Karpas-422 (cell line): ENCODE measurements around the gene IYD. TPM values are rescaled to one million over a fixed set of nuclear protein-coding genes. Genes with fewer than 3 reads are reported as not detected.
A peak's percentile ranks its signal among the peaks of the same experiment; 100 is the strongest.

Experiments
- DNase-seq: peaks from one replicate; pipeline ENCODE4 v3.0.0-alpha.2; 2015
- H2AFZ ChIP-seq: fragments of 200-600 bp; sonication (generic); 2 replicates; pipeline ENCODE4 v1.6.1; 2014; ENCODE audit warnings: antibody characterized with exemption, low read length, mixed read lengths
- H3K27ac ChIP-seq: fragments of 200-600 bp; sonication (generic); 2 replicates; pipeline ENCODE4 v1.5.1; 2014; ENCODE audit warnings: mild to moderate bottlenecking, low read length, moderate library complexity
- H3K27me3 ChIP-seq: fragments of 200-600 bp; sonication (generic); 2 replicates; pipeline ENCODE4 v1.6.1; 2014; ENCODE audit warnings: low read length, mixed read lengths
- H3K36me3 ChIP-seq: fragments of 200-600 bp; sonication (generic); 2 replicates; pipeline ENCODE4 v1.6.1; 2014; ENCODE audit warnings: low read length, mixed read lengths; ENCODE audit not compliant: insufficient read depth
- H3K4me1 ChIP-seq: fragments of 200-600 bp; sonication (generic); 2 replicates; pipeline ENCODE4 v1.6.1; 2014; ENCODE audit warnings: mild to moderate bottlenecking, low read length, mixed read lengths
- H3K4me2 ChIP-seq: fragments of 200-600 bp; sonication (generic); 2 replicates; pipeline ENCODE4 v1.6.1; 2014; ENCODE audit warnings: low read length, low read depth, mild to moderate bottlenecking; ENCODE audit not compliant: poor library complexity, severe bottlenecking
- H3K4me3 ChIP-seq: fragments of 200-600 bp; sonication (generic); 2 replicates; pipeline ENCODE4 v1.5.1; 2014; ENCODE audit warnings: mild to moderate bottlenecking, antibody characterized with exemption, low read length, mixed read lengths
- H3K79me2 ChIP-seq: fragments of 200-600 bp; sonication (generic); 2 replicates; pipeline ENCODE4 v1.6.1; 2014; ENCODE audit warnings: mild to moderate bottlenecking, low read length, mixed read lengths
- H3K9ac ChIP-seq: fragments of 200-600 bp; sonication (generic); 2 replicates; pipeline ENCODE4 v1.6.0; 2014; ENCODE audit warnings: low read length
- H3K9me2 ChIP-seq: fragments of 200-600 bp; sonication (generic), shearing (Covaris generic); replicated peaks from 2 replicates; pipeline ENCODE4 v1.6.0; 2014; ENCODE audit warnings: mild to moderate bottlenecking, low read length, moderate library complexity; ENCODE audit not compliant: insufficient read depth
- H3K9me3 ChIP-seq: fragments of 300-700, 200-600 bp; sonication (generic); 2 replicates; pipeline ENCODE4 v1.6.1; 2014; ENCODE audit warnings: low read length, mixed read lengths
- H4K20me1 ChIP-seq: fragments of 200-600 bp; sonication (generic); 2 replicates; pipeline ENCODE4 v1.6.1; 2014; ENCODE audit warnings: mild to moderate bottlenecking, antibody characterized with exemption, low read length, low read depth; ENCODE audit not compliant: insufficient read depth
- total RNA-seq: library from RNA; depleted of rRNA; stranded (reverse); fragments of >200 nt; shearing (Covaris generic); gene quantifications from 2 replicates; pipeline ENCODE4 v1.2.3, GENCODE V29; 2014; ENCODE audit warnings: low replicate concordance

Gene IYD
- total RNA-seq, 1 experiment from 2014 or later, result not detected

GRCh38 chr6:150343434-150343833, 25.4 kb upstream of the IYD start:
- Histone ChIP-seq H3K79me2 (no peaks in the 10 kb centered on the region), H3K4me1 (peaks cover 10% of the 10 kb centered on the region), H3K9ac (no peak overlapping the region), H3K27me3 (no peaks in the 10 kb centered on the region), H3K9me2 (no peaks in the 10 kb centered on the region), H3K4me2 (no peak overlapping the region), H3K4me3 (no peak overlapping the region), H2AFZ (no peak overlapping the region), H3K36me3 (no peaks in the 10 kb centered on the region), H3K27ac (no peak overlapping the region), H4K20me1 (no peaks in the 10 kb centered on the region), H3K9me3 (no peaks in the 10 kb centered on the region)
- no peak for DNase-seq

- H3K9ac ChIP-seq, result no peak overlapping the region
- no peaks in the 10 kb centered on the region for H3K9me3 ChIP-seq
- no peaks in the 10 kb centered on the region for H3K79me2 ChIP-seq
These were observed 23.0 kb upstream of the IYD start for GRCh38 chr6:150345781-150346180.

GRCh38 chr6:150346346-150346745, 22.5 kb upstream of the IYD start:
- H3K27me3 ChIP-seq, result no peaks in the 10 kb centered on the region
- no peak overlapping the region for H3K27ac ChIP-seq

More at GRCh38 chr6:150345781-150346180, 23.0 kb upstream of the IYD start:
- Histone ChIP-seq H4K20me1 (no peaks in the 10 kb centered on the region), H3K27ac (no peak overlapping the region), H3K36me3 (no peaks in the 10 kb centered on the region), H3K4me3 (no peak overlapping the region), H3K4me1 (peaks cover 10% of the 10 kb centered on the region), H3K4me2 (no peak overlapping the region), H2AFZ (no peak overlapping the region), H3K27me3 (no peaks in the 10 kb centered on the region), H3K9me2 (no peaks in the 10 kb centered on the region)
- no peak for DNase-seq

GRCh38 chr6:150347845-150348244, 21.0 kb upstream of the IYD start:
- no peaks in the 10 kb centered on the region for H3K27me3 ChIP-seq
- H3K4me1 ChIP-seq, result peaks cover 10% of the 10 kb centered on the region
- peak overlapping the region; percentile 30 for H3K4me2 ChIP-seq
- H3K27ac ChIP-seq, result no peak overlapping the region
- DNase-seq, result peak; percentile 84
- H3K9ac ChIP-seq, result peak overlapping the region; percentile 36; the same call in 1 of the 2 replicates
- H4K20me1 ChIP-seq, result no peaks in the 10 kb centered on the region
- no peak overlapping the region for H3K4me3 ChIP-seq
- H3K79me2 ChIP-seq, result no peaks in the 10 kb centered on the region
- H2AFZ ChIP-seq, result peak overlapping the region; percentile 77
- H3K36me3 ChIP-seq, result no peaks in the 10 kb centered on the region
- no peaks in the 10 kb centered on the region for H3K9me2 ChIP-seq
- H3K9me3 ChIP-seq, result no peaks in the 10 kb centered on the region

More at GRCh38 chr6:150346346-150346745, 22.5 kb upstream of the IYD start:
- H3K9me2 ChIP-seq, result no peaks in the 10 kb centered on the region
- H3K4me1 ChIP-seq, result peaks cover 10% of the 10 kb centered on the region
- no peak overlapping the region for H2AFZ ChIP-seq
- no peak overlapping the region for H3K4me3 ChIP-seq
- H3K79me2 ChIP-seq, result no peaks in the 10 kb centered on the region
- H3K4me2 ChIP-seq, result no peak overlapping the region
- no peaks in the 10 kb centered on the region for H4K20me1 ChIP-seq
- H3K9me3 ChIP-seq, result no peaks in the 10 kb centered on the region
- no peak overlapping the region for H3K9ac ChIP-seq
- no peaks in the 10 kb centered on the region for H3K36me3 ChIP-seq
- no peak for DNase-seq

- DNase-seq, result no peak
- H2AFZ ChIP-seq, result no peak overlapping the region
- H3K9me2 ChIP-seq, result no peaks in the 10 kb centered on the region
- peaks cover 10% of the 10 kb centered on the region for H3K4me1 ChIP-seq
- H3K9me3 ChIP-seq, result no peaks in the 10 kb centered on the region
- no peaks in the 10 kb centered on the region for H3K27me3 ChIP-seq
- no peak overlapping the region for H3K9ac ChIP-seq
- H3K79me2 ChIP-seq, result no peaks in the 10 kb centered on the region
- no peak overlapping the region for H3K27ac ChIP-seq
- H3K4me3 ChIP-seq, result no peak overlapping the region
- no peak overlapping the region for H3K4me2 ChIP-seq
- no peaks in the 10 kb centered on the region for H3K36me3 ChIP-seq
- H4K20me1 ChIP-seq, result no peaks in the 10 kb centered on the region
These were observed 19.3 kb upstream of the IYD start for GRCh38 chr6:150349546-150349945.

GRCh38 chr6:150352321-150353296, 16.2 kb upstream of the IYD start:
- Histone ChIP-seq H3K27ac (no peak overlapping the region), H3K4me1 (peaks cover 8% of the 10 kb centered on the region), H3K36me3 (no peaks in the 10 kb centered on the region), H3K9me3 (no peaks in the 10 kb centered on the region), H2AFZ (no peak overlapping the region), H3K9ac (no peak overlapping the region), H3K4me3 (no peak overlapping the region), H3K79me2 (no peaks in the 10 kb centered on the region), H3K9me2 (no peaks in the 10 kb centered on the region), H3K27me3 (no peaks in the 10 kb centered on the region), H4K20me1 (no peaks in the 10 kb centered on the region), H3K4me2 (no peak overlapping the region)
- DNase-seq, result no peak

GRCh38 chr6:150353445-150353844, 15.4 kb upstream of the IYD start:
- H4K20me1 ChIP-seq, result no peaks in the 10 kb centered on the region
- no peak overlapping the region for H2AFZ ChIP-seq
- no peak overlapping the region for H3K27ac ChIP-seq
- no peak overlapping the region for H3K4me2 ChIP-seq
- no peak for DNase-seq
- H3K4me1 ChIP-seq, result peaks cover under 1% of the 10 kb centered on the region; the same call in 1 of the 2 replicates
- H3K36me3 ChIP-seq, result no peaks in the 10 kb centered on the region
- H3K9ac ChIP-seq, result no peak overlapping the region
- H3K4me3 ChIP-seq, result no peak overlapping the region
- no peaks in the 10 kb centered on the region for H3K27me3 ChIP-seq
- no peaks in the 10 kb centered on the region for H3K9me2 ChIP-seq
- no peaks in the 10 kb centered on the region for H3K9me3 ChIP-seq
- no peaks in the 10 kb centered on the region for H3K79me2 ChIP-seq

GRCh38 chr6:150354754-150355571, 13.8 kb upstream of the IYD start:
- no peaks in the 10 kb centered on the region for H3K4me1 ChIP-seq

More at GRCh38 chr6:150354754-150355571, 13.8 kb upstream of the IYD start:
- Histone ChIP-seq H3K4me3 (no peak overlapping the region), H3K27ac (no peak overlapping the region), H3K36me3 (no peaks in the 10 kb centered on the region), H3K9me3 (no peaks in the 10 kb centered on the region), H3K4me2 (no peak overlapping the region), H4K20me1 (no peaks in the 10 kb centered on the region), H3K9me2 (no peaks in the 10 kb centered on the region), H3K9ac (no peak overlapping the region), H3K27me3 (no peaks in the 10 kb centered on the region), H3K79me2 (no peaks in the 10 kb centered on the region), H2AFZ (no peak overlapping the region)
- no peak for DNase-seq
